Activated CD8-positive, alpha-beta memory T cell treated with anti-CD3 and anti-CD28 coated beads, Interleukin-2, amount 50 U/mL, for 4 hours (primary cell): ENCODE data around the gene PPP1R9B.

Source experiments
- DNase-seq: peaks from one replicate; pipeline ENCODE4 v3.0.0-alpha.2; 2020

The PPP1R9B gene

DNA sequence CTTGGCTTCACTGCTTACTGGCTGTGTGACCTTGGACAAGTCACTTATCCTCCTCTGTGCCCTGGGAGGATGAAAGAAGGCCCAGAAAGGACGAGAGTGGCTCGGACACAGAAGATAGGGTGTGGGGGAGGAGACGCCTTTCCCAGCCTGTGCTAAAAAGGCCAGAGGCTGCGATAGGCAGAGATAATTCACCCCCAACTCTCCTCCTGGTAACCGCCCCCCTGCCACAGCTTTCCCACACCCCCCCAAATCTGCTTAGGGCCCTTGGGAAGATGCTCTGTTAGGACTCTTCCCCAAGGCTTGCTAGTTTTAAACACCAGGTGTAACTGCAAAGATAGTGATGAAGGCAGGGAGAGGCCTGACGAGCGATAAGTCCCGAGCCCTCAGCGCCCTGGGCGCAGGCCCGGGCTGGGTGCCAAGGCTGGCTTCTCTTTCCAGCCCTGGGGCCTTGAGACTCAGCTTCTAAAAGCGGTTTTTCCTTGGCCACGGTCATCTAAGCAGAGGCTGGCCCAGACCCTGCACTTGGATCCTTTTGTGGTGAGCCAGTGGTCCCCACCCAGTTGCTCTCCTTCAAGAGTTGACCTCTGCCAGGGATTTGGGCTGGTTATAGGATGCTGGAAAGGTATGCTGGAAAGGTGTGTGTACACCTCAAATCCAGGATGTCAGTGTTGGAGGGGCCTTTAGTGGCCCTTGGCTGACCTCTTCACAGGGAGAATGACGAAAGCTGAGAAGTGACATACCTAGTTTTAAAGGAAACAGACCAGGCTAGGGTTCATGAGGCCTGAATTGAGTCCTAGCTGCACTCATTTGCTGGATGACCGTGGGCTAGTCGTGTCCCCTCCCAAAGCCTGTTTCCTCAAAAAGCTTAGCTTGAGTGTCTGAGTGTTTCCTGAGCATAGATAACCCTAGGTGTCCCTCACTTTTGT lies 3.4 kb upstream of the PPP1R9B start:
- DNase-seq: no peak

DNA sequence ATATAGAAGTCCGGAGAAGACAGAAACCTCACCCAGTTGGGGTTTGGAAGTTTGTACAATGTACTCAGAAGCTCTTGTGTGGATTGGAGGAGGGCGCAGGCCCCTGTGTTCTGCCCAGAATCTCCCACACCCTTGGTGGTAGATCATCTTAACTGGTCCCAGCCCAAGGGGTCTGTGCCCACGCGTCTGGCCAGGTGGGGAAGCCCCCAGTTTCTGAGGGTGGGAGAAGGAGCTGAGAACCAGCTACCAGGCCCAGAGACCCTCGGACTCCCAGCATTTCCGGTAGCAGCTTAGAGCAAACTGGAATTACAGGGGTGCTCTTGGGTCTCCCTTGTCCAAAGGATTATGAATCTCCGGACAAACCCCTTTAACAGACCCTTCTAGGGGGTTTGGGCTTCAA lies 2.3 kb upstream of the PPP1R9B start:
- DNase-seq: no peak

DNA sequence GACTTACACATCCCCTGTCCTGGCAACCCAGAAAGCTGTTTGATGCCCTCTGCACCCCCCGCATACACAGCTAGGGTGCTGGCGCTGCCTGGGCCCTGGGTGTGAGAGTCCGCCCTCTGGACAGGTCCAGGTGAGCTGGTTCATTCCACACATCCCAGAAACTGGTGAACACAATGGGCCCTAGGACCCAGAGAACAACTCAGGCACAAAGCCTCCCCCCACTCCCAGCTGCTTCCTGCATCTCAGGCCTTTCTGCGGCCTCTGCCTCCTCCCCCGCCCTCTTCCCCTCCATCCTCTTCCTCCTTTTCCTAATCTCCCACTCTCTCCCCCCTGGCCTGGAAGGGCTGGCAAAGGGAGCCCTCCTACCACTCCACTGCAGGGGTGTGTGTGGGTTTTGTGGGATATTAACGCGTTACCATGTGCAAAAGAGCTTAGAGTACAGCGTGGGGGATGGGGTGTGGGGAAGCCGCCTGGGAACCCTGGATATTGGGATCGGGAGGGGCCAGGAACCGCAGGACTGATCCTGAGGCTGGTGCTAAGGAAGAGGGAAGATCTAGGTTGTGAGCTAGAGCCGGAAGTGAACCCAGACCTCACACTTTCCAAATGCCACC lies 1.6 kb upstream of the PPP1R9B start:
- peak; percentile 51 for DNase-seq

DNA sequence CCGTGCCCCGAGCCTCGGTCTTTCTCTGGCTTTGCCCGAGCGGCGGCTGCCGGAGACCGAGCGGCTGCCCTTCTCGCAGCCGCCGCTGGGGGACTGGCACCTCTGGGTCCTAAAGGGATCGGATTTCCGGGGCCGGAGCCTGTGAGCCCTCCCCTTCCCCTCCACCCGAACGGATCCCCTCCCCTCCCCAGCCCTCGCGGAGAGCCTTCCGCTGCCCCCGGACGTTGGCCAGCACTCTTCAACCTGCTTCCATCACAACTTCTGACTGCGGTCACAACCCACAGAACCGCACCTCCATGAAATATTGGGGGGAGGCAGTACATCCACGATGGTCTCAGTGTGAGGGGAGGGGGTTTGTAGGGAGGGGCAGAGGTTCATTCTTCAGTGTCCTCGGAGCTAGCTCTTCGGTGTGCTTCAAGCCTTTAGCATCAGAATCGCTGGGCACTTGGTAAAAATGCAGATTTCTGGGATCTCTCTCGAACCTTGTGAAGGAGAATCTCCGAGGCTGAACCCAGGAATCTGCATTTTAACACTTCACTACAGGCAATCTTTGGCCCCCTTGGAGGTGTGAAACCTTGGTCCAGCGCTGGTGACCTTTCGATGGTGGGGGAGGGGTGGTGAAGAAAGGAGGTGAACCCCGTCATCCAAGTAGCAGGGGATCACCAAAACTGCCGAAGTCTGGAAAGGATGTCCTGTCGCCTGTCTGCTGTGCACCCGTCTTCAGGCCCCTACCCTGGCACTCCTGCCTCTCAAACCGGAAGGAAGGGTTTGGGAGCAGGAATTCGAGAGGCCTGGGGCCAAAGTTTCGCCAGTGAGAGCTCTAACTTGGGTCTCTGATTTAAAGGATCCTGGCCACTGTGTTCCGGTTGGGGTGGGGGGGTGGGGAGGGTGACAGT lies 812 bp upstream of the PPP1R9B start:
- DNase-seq: peak; percentile 84

DNA sequence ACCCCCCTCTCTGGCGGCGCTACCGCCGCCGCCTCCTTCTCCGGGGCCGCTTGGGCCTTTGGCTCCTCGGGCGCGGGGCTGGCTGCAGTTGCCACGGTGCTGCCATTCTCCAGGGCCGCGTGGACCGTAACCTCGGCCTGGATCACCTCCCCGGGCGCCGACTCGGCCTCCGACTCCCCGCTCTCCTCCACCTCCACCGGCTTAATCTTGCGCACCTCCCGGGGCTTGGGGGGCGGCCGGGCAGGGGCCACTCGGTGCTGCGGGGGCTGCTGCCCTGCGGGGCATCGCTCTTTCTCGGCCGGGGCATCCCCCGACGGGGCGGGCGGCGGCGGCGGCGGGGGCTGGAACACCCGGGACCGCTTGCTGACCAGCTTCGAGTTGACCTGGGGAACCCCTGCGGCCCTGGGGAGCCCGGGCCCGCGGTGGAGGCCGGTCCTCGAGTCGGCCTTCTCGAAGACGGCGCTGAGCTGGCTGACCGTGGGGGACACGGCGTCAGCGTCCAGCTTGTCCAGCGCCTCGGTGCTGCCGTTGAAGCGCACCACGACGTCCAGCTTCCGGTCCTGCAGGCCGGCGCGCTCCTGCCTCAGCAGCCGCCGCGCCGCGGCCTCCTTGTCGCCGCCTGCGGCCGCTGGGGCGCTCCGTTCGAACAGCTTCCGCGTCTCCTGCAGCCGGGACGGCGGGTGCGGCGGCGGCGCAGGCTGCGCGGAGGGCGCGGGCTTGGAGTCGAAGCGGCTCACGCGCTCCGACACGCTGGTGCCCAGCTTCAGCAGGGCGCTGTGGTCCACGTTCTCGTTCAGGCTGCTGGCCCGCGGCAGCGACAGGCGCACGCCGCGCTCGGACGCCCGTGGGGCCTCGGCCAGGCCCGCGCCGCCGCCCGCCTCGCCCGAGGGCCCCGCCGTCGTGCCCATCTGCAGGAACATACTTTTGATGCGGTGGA lies 792 bp downstream of the PPP1R9B start:
- peak; percentile 62 for DNase-seq

DNA sequence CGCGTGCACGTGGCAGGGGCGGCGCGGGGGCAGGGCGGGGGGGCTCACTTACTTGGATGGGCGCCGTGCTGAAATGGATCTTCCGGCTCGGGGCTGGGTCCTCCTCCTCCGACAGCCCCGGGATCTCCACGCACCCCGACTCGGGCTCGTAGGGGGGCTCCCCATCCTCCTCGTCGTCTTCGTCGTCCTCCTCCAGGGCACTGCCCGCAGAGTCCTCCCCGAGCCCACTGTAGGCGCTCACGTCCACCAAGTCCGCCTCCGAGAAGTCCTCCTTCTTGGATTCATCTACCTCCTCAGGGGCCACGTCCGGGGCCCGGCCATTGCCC lies 1.4 kb downstream of the PPP1R9B start:
- no peak for DNase-seq

DNA sequence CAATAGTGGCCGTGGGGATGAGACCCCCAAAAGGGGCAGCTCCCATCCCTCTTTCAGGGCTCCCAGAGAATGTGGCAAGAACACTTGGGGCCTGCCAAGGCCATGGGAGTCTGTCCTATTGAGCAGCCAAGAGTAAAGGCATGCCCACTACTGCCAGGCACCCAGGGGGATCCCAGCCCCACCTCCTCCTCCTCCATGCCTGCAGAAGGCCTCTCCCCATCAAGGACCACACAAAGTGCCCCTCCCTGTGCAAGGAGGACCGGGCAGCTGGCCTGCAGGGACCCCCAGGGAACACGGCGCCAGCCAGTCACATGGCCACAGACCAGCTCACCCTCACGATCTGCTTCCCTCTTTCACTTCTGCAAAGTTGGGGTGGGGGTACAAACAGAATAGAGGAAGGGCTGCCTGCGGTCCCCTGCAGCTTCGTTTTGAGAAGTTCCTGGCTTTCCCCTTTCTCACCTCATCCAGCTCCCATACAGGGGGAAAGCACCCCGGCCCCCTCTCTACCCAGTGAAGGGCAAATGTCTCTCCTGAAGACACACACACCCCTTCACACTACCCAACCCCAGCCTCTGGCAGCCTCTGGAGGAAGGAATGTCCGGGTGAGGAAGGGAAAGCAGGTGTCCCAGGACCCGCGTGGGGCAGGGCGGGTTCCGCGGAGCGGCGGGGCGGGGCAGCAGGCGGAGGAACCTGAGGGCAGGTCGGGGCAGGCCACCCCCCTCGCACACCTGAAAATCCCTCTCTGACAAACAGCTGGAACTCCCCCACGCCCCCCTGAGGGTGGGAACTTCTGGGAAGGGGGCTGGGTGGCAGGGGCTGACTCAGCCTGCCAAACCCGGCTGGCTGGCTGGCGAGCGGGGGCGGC lies 2.0 kb downstream of the PPP1R9B start:
- DNase-seq: peak; percentile 91

DNA sequence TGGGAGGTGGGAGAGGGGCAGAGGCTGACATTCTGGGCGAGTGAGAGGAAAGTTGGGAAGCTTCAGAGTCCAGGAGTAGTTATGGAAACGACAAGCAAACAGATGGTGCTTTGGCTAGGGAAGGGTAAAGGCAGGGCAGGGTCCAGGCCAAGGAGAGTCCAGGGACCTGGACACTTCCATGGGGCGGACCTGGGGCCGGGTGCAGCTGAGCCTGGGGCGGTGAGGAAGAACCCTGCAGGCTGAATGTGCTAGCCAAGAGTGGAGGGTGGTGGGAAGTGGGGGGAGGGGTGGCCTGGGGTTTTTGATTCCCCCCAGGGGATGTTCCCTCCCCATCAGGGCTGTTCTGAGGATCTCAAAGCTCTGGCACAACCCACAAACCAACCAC lies 2.6 kb downstream of the PPP1R9B start:
- no peak for DNase-seq

DNA sequence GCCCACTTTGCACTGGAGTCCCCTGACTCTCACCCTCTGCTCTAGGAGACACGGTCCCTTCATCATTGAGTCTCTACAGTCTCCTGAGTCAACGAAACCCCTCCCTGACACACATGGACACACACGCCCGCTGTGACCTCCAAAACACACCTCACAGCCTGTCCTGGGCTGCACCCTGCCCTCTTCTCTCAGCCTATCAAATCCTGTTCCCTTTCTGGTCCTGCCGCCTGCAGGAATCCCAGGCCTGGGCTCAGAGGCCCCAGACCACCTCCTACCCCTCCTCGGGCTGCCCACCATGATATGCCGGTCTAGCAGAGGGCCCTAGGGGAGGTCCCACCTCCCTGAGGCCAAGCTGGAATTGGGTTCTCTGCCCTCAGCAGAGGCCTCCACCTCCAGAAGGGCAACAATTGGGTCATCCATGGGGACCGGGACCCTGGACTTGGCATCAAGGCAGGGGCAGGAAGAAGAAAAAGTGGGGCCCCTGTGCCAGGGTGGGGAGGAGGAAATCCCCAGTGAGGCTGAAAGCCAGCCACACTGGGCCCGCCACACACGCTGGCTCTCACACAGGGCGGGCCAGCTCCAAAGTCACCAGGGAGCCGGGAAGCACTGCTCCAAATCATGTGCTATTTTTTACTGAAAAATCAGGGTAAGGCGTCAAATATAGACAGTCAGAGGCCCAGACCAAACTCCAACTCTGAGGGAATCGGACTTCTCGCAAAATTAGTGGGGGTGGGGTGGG lies 3.4 kb downstream of the PPP1R9B start:
- no peak for DNase-seq

DNA sequence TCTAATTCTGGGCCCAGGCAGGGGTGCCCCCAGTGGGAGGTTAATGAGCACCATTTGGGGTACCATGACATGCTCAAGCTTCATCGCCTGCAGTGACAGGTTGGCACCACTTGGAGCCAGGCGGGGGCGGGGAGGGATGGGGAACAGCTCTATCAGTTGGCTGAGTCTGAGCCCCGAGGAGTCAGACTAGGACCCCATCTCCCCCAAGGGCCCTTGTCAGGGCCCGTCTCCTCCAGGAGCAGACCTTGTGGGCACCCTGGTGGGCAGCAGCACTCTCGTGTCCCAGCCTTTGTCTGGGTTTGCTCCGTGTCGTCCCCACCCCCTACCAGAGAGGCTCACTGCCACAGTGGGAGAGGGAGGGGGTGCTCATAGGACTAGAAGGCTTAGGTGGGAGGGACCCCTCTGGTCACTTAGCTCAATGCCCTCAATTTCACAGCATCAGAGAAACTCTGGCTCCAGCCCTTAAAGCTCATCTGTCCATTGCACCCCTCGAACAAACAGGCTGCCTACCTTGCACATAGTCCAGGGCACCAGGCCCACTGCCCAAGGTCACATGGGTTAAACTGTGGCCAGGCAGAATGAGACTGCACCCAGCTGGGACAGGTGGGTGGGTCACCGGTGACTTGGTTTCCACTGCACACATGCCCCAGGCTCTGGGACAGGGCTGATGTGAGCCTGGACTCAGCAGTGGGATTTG lies 4.1 kb downstream of the PPP1R9B start:
- DNase-seq: no peak

DNA sequence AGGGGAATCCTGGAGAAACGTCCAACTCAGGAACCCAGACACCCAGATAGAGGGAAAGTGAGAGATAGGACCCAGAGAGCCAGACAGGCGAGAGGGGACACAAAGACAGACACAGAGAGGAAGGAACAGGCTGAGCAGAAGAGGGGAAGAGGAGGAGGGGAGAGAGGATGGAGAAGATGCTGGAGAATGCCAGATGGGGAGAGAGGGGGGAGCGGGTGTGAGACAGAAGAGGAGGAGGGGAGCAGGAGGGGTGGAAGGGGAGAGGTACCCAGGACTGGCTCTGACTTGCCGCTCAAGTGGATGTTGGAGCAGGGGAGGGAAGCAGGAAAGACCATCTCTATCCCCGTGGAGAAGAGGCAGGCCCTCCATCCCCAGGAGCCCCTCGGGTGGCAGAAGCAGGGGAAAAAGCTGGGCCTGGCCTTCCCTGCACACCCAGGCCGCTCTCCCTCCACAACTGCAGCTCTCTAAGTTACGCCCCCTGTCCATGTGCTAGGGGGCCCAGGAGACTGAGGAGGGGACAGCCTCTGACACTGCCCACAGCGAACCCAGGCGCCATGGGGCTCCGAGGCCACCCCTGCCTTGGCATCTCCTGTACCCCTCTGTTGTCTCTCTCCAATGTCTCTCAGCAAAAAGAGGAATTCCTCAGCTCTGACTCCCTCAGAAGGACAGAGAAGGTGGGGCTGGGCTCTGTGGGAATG lies 4.8 kb downstream of the PPP1R9B start:
- DNase-seq: no peak

DNA sequence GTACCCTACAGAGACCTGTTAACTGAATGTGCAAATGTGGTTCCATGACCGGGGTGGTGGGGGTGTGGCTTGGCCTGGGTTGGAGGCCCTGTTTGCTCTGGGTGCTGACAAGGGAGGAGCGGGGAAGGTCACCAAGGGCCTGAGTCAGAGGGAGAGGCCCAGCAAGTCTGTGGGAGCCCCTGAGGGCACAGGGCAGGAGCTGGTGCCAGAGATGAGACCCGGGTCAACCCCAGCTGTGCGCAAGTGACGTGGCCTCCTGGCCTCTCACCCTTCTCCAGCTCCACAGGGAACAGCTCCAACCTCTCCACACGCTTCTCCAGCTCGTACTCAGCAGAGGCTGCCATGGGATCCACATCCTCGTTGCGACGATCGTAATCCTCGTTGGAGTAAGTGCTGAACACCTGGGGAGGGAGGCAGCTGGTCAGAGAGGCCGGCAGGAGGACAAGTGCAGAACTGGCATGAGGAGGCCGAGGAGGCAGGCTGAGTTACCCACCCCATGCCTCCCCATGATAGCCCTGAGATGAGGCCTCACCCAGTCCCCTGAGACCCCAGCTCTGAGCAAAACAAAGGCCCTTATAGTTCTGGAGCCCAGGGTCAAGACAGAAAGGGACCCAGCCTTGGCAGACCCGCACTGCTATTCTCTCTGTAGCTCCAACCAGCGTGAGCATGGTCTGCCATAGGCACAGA lies 5.5 kb downstream of the PPP1R9B start:
- no peak for DNase-seq

DNA sequence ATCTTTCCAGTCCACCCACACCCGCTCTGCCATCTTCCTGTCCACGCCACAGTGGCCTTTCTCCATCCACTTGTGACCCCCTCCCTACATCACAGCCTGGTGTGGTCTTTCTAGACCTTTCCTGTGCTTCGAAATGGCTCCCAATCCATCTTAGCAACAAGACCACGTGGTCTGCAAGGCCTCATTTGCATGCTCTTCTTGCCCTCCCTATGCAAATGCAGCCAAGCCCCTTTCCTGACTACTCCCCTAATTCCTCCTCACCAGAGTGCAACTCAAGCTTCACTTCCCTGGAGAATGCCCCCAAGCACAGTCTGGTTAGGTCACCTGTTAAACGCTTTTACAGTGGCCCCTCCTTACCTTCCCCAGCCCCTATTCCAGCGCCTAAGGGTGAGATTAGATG lies 6.1 kb downstream of the PPP1R9B start:
- DNase-seq: no peak

DNA sequence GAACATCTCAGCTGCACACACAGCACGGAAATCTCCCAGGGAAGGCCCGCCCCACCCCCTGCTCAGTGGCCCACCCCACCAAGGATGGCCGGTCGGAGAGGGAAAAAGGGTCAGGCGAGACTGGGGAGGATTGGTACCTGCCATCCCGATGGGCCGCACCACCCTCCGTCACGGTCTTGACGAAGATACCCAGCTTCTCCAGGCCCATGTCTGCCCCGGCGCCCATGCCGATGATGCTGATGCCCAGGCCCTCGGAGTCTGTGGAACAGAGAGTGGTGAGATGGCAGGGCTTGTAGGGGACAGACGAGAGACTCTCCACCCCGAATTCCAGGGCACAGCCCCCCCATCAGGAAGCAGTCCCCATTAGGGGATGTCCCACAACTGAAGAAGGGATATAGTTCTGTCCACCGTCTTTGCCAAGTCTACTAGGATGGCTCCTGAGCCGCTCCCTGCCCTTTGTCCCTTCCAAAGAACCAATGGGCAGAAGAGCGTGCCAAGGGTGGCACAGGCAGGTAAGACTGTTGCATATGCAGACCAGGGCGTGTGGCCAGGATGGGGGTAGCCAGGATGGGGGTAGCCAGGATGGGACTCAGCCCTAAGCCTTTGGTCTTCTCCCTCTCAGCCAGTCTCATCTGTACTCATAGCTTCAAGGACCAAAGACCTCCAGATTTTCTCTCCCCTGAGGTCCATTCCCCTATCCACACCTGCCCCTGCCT lies 6.9 kb downstream of the PPP1R9B start:
- DNase-seq: no peak

DNA sequence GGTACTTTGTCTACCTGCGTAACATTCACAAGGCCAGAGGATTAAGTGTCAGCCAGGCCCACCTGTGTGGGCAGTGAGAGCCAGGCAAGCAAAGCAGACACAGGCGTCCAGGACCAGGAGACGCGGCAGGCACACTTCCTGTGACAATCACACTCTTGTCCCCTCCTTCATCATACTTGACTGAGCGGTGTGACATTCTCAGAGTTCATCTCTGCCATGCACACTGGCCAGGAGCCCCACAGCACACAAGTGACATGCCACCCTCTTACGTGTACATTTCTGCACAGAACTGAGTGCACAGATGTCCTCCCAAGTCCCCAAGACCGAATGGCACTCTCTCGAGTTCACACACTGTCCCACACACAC lies 8.7 kb downstream of the PPP1R9B start:
- no peak for DNase-seq

DNA sequence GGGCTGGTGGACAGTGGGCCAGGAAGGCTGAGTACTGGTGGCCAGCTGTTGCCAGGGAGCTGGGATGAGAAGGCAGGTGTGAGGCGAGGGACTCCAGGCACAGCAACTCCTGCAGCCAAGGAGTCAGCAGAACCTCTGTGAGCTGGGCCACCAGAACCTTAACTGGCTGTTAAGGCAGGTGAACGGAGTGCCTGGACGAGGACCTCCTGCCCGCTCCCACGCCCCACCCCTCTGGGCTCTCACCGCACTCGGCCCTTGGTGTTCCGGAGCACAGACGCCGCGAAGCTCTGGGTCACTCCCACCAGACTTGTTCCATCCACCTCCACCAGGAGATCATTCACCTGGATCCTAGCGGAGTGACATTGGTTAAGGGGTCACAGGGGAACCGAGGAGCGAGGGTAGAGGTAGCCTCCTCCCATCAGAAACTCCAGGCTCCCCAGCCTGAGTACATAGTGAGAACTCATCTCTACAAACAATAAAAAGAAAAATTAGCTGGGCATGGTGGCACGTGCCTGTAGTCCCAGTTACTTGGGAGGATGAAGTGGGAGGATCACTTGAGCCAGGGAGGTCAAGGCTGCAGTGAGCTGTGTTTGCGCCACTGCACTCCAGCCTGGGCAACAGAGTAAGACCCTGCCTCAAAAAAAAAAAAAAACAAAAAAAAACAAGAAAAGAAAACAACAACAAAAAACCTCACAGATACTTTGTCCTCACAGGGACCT lies 9.3 kb downstream of the PPP1R9B start:
- DNase-seq: no peak
